ENCODE results near the gene TRABD2A.

Gene TRABD2A

DNA sequence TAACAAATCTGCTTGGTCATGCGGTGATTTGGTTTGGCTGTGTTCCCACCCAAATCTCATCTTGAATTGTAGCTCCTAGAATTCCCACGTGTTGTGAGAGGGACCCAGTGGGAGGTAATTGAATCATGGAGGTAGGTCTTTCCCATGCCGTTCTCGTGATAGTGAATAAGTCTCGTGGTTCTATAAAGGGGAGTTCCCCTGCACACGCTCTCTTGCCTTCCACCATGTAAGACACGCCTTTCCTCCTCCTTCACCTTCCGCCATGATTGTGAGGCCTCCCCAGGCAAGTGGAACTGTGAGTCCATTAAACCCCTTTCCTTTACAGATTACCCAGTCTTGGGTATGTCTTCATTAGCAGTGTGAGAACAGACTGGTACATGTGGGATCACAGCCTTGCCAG, 36.7 kb downstream of the TRABD2A start:
- no peaks in the 10 kb centered on the region for H3K36me3 ChIP-seq (ENCODE audit: insufficient read depth)
- no peaks in the 10 kb centered on the region for H3K27me3 ChIP-seq (ENCODE audit: insufficient read depth, low read depth)
- no peak overlapping the region for H3K27ac ChIP-seq
- no peak for TF ChIP-seq CTCF (conservative IDR thresholded peaks at IDR 0.05; ENCODE audit: low read depth, low read length)
- H3K79me2 ChIP-seq (ENCODE audit: insufficient read depth, low read depth) = no peaks in the 10 kb centered on the region
- no peak overlapping the region for H3K4me2 ChIP-seq
- H3K9ac ChIP-seq = no peak overlapping the region
- H2AFZ ChIP-seq (ENCODE audit: low read depth) = no peak overlapping the region
- no peaks in the 10 kb centered on the region for H4K20me1 ChIP-seq (ENCODE audit: insufficient read depth)
- H3K4me1 ChIP-seq (ENCODE audit: low read depth, poor library complexity, severe bottlenecking) = no peaks in the 10 kb centered on the region
- H3K4me3 ChIP-seq (IDR thresholded peaks at IDR 0.05; ENCODE audit: insufficient read depth, low read depth, low read length) = no peak overlapping the region

DNA sequence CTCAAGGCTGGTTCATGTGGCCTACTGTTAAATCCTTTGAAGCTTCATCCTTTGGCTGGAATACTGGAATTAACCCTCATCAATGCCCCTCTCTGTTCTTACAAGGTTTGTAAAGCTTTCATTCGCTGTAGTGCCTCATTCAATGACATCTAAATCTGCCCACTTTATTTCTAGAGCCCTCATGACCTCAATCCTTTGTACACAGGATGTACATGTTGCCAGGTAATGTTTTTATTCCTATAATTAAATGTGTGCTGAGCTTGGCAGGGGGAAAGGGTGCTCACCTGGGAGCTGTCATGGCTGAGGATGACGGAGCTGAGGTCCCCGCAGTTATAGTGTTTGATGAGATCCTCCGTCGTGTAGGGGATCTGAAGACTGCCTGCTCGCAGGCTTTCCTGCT, 39.3 kb downstream of the TRABD2A start:
- Histone ChIP-seq H2AFZ (ENCODE audit: low read depth) (no peak overlapping the region), H3K27ac (no peak overlapping the region), H4K20me1 (ENCODE audit: insufficient read depth) (no peaks in the 10 kb centered on the region), H3K79me2 (ENCODE audit: insufficient read depth, low read depth) (no peaks in the 10 kb centered on the region), H3K4me1 (ENCODE audit: low read depth, poor library complexity, severe bottlenecking) (no peaks in the 10 kb centered on the region), H3K4me3 (IDR thresholded peaks at IDR 0.05; ENCODE audit: insufficient read depth, low read depth, low read length) (no peak overlapping the region), H3K27me3 (ENCODE audit: insufficient read depth, low read depth) (no peaks in the 10 kb centered on the region), H3K4me2 (no peak overlapping the region), H3K36me3 (ENCODE audit: insufficient read depth) (no peaks in the 10 kb centered on the region), H3K9ac (no peak overlapping the region)
- TF ChIP-seq CTCF (conservative IDR thresholded peaks at IDR 0.05; ENCODE audit: low read depth, low read length) = no peak

DNA sequence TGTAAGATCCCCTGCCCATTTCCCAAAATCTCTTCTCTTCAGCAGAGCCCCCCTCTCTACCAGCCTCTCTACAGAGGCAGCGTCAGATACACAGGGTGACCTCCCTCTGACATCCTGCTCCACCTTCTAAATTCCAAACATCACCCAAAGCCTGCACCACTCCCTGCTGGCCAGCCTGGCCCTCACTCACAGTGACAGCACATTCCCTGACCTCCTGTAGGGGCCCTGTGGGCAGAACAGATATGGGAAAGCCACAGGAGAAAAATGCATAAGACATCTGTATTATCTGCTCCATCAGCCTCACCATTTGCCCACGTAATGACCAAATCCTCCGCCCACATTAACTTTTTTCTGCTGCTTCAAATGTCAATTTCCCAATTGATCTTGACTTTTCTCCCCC, 40.6 kb downstream of the TRABD2A start:
- H3K4me2 ChIP-seq = no peak overlapping the region
- no peaks in the 10 kb centered on the region for H3K79me2 ChIP-seq (ENCODE audit: insufficient read depth, low read depth)
- H3K4me3 ChIP-seq (IDR thresholded peaks at IDR 0.05; ENCODE audit: insufficient read depth, low read depth, low read length) = no peak overlapping the region
- H3K27ac ChIP-seq = no peak overlapping the region
- H3K9ac ChIP-seq = no peak overlapping the region
- no peaks in the 10 kb centered on the region for H4K20me1 ChIP-seq (ENCODE audit: insufficient read depth)
- no peak overlapping the region for H2AFZ ChIP-seq (ENCODE audit: low read depth)
- no peaks in the 10 kb centered on the region for H3K4me1 ChIP-seq (ENCODE audit: low read depth, poor library complexity, severe bottlenecking)
- TF ChIP-seq CTCF (conservative IDR thresholded peaks at IDR 0.05; ENCODE audit: low read depth, low read length) = no peak
- no peaks in the 10 kb centered on the region for H3K27me3 ChIP-seq (ENCODE audit: insufficient read depth, low read depth)
- no peaks in the 10 kb centered on the region for H3K36me3 ChIP-seq (ENCODE audit: insufficient read depth)

- H3K4me3 ChIP-seq (IDR thresholded peaks at IDR 0.05; ENCODE audit: insufficient read depth, low read depth, low read length) = no peak overlapping the region
- no peak overlapping the region for H3K27ac ChIP-seq
- no peak for TF ChIP-seq CTCF (conservative IDR thresholded peaks at IDR 0.05; ENCODE audit: low read depth, low read length)
- no peaks in the 10 kb centered on the region for H3K27me3 ChIP-seq (ENCODE audit: insufficient read depth, low read depth)
- no peaks in the 10 kb centered on the region for H3K36me3 ChIP-seq (ENCODE audit: insufficient read depth)
- H3K4me2 ChIP-seq = no peak overlapping the region
- H3K79me2 ChIP-seq (ENCODE audit: insufficient read depth, low read depth) = no peaks in the 10 kb centered on the region
- H3K9ac ChIP-seq = no peak overlapping the region
- no peak overlapping the region for H2AFZ ChIP-seq (ENCODE audit: low read depth)
- H3K4me1 ChIP-seq (ENCODE audit: low read depth, poor library complexity, severe bottlenecking) = no peaks in the 10 kb centered on the region
- H4K20me1 ChIP-seq (ENCODE audit: insufficient read depth) = no peaks in the 10 kb centered on the region
These were observed 41.0 kb downstream of the TRABD2A start for GRCh38 chr2:84839851-84840250.

Data from KMS-11 (cell line).